OCI-LY7 (cell line): ENCODE data around the gene IFT27.
"Not testable (repeated sequence)": the region's sequence is repeated elsewhere in the genome, so short reads cannot be mapped to it uniquely, and the experiment has no call there.

ENCODE experiments used
- EZH2phosphoT487 ChIP-seq: fragments of 200-600 bp; sonication (generic); IDR thresholded peaks from 2 replicates; pipeline ENCODE4 v1.6.1; 2018; ENCODE audit warnings: low read depth, borderline replicate concordance, mild to moderate bottlenecking, mixed run types, antibody characterized with exemption, low read length, moderate library complexity, mixed read lengths
- TF ChIP-seq, protein P1 (sequence below): fragments of 200-600 bp; sonication (generic); conservative IDR thresholded peaks from 2 replicates; pipeline ENCODE4 v1.5.1; 2014; ENCODE audit warnings: mild to moderate bottlenecking, antibody characterized with exemption, low read length, moderate library complexity, mixed read lengths

DNA sequence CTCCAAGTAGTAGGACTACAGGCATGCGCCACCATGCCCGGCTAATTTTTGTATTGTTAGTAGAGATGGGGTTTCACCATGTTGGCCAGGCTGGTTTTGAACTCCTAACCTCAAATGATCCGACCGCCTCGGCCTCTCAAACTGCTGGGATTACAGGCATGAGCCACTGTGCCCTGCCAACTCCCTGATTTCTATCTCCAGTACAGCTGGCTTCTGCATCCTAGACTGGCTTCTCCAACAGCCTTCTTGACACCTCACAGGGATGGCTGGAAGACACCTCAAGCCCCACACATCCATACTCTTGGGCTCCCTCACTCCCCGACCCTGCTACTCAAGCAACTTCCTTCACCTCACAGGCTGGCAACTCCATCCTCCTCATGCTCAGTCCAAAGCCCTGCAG, 44.6 kb downstream of the IFT27 start:
- TF ChIP-seq, protein P1, sequence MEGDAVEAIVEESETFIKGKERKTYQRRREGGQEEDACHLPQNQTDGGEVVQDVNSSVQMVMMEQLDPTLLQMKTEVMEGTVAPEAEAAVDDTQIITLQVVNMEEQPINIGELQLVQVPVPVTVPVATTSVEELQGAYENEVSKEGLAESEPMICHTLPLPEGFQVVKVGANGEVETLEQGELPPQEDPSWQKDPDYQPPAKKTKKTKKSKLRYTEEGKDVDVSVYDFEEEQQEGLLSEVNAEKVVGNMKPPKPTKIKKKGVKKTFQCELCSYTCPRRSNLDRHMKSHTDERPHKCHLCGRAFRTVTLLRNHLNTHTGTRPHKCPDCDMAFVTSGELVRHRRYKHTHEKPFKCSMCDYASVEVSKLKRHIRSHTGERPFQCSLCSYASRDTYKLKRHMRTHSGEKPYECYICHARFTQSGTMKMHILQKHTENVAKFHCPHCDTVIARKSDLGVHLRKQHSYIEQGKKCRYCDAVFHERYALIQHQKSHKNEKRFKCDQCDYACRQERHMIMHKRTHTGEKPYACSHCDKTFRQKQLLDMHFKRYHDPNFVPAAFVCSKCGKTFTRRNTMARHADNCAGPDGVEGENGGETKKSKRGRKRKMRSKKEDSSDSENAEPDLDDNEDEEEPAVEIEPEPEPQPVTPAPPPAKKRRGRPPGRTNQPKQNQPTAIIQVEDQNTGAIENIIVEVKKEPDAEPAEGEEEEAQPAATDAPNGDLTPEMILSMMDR: not testable (repeated sequence)
- not testable (repeated sequence) for TF ChIP-seq EZH2phosphoT487
